Mucosa of descending colon (tissue), 3 donors: ENCODE data around the gene DNAJA3. TPM values are rescaled to one million over a fixed set of nuclear protein-coding genes. Genes with fewer than 3 reads are reported as not detected.

Source experiments
- ATAC-seq: fragments of 200-7000 bp; cut with Tn5 transposase; one replicate; pipeline ENCODE4 v1.9.1; 2020; ENCODE audit warnings: mild to moderate bottlenecking, moderate library complexity
- DNase-seq, 3 donors: peaks; one replicate each; pipeline ENCODE4 v3.0.0-alpha.2; 2020
- H3K36me3 ChIP-seq: fragments of 200-600 bp; one replicate; pipeline ENCODE4 v1.8.0; 2021; ENCODE audit warnings: low read depth, mild to moderate bottlenecking
- H3K4me1 ChIP-seq: fragments of 200-600 bp; one replicate; pipeline ENCODE4 v1.8.0; 2021; ENCODE audit warnings: low read depth, mild to moderate bottlenecking
- H3K4me3 ChIP-seq: fragments of 200-600 bp; one replicate; pipeline ENCODE4 v1.8.0; 2021; ENCODE audit warnings: mild to moderate bottlenecking
- H3K9me3 ChIP-seq: fragments of 200-600 bp; one replicate; pipeline ENCODE4 v1.8.0; 2021; ENCODE audit warnings: mild to moderate bottlenecking
- CTCF ChIP-seq: fragments of 200-600 bp; IDR thresholded peaks from one replicate; pipeline ENCODE4 v1.8.0; 2022; ENCODE audit warnings: antibody characterized with exemption, mild to moderate bottlenecking
- intact Hi-C, 2 donors: fragments of 100-400 bp; cut with DNase I in 1 of 2; cut with micrococcal nuclease in 1 of 2; formaldehyde crosslinking; loops; one replicate each; pipeline versions ENCODE4 v1.11.0 to v1.11.1; 2022; cut with DNase I, micrococcal nuclease
- total RNA-seq, 3 donors: library from RNA; stranded (reverse); fragmentation: NEBNext Ultra II Directional in 2 of 3; extraction: Animal tissue kit (Norgen Biotek cat#: 25700) in 2 of 3; gene quantifications; one replicate each; pipeline versions ENCODE4 v1.2.1 to v1.2.4, GENCODE V29; 2021 to 2023
- donor health status: DM: no; HTN: no; CAD: no; lungs with moderate emphysema.
- donor health status: DM: no; HTN: no; CAD: no.
- donor health status: DM: no; HTN: yes; CAD: no.

Gene DNAJA3
- total RNA-seq, 3 donors from 2014 or later, result 47.0 to 58.3 (median 54.8) TPM

- Histone ChIP-seq H3K9me3 (no peaks in the 10 kb centered on the region), H3K4me1 (no peaks in the 10 kb centered on the region), H3K36me3 (no peaks in the 10 kb centered on the region), H3K4me3 (no peak overlapping the region)
- intact Hi-C loops, result no loop called here
- TF ChIP-seq CTCF, result no peak
- ATAC-seq (no peak), DNase-seq (no peak)
Measured at GRCh38 chr16:4491898-4492297, 66.2 kb downstream of the DNAJA3 start.

GRCh38 chr16:4494746-4495490 is 69.2 kb downstream of the DNAJA3 start:
- ATAC-seq (peak; percentile 41), DNase-seq (no peak)
- Histone ChIP-seq H3K4me3 (no peak overlapping the region), H3K4me1 (peaks cover under 1% of the 10 kb centered on the region), H3K9me3 (no peaks in the 10 kb centered on the region), H3K36me3 (no peaks in the 10 kb centered on the region)
- intact Hi-C loops, result no loop called here
- TF ChIP-seq CTCF, result no peak

GRCh38 chr16:4495766-4496165 is 70.1 kb downstream of the DNAJA3 start:
- intact Hi-C loops, result no loop called here
- Histone ChIP-seq H3K9me3 (no peaks in the 10 kb centered on the region), H3K4me1 (peaks cover 9% of the 10 kb centered on the region), H3K4me3 (no peak overlapping the region), H3K36me3 (no peaks in the 10 kb centered on the region)
- DNase-seq, result no peak
- no peak for ATAC-seq
- TF ChIP-seq CTCF, result no peak

GRCh38 chr16:4496305-4496704 is 70.6 kb downstream of the DNAJA3 start:
- intact Hi-C loops, result no loop called here
- H3K4me3 ChIP-seq, result no peak overlapping the region
- ATAC-seq, result peak; percentile 64
- DNase-seq, result no peak
- no peak for TF ChIP-seq CTCF
- H3K36me3 ChIP-seq, result no peaks in the 10 kb centered on the region
- H3K4me1 ChIP-seq, result peaks cover 9% of the 10 kb centered on the region
- H3K9me3 ChIP-seq, result no peaks in the 10 kb centered on the region

- H3K4me3 ChIP-seq, result no peak overlapping the region
- H3K36me3 ChIP-seq, result no peaks in the 10 kb centered on the region
- intact Hi-C loops, result no loop called here
- no peaks in the 10 kb centered on the region for H3K9me3 ChIP-seq
- TF ChIP-seq CTCF, result no peak
- H3K4me1 ChIP-seq, result peaks cover 9% of the 10 kb centered on the region
- ATAC-seq (no peak), DNase-seq (no peak)
Measured at GRCh38 chr16:4498546-4499195, 73.0 kb downstream of the DNAJA3 start.
